K562 (cell line): Measurements from ENCODE around the gene USP13. TPM values are rescaled to one million over a fixed set of nuclear protein-coding genes. Genes with fewer than 3 reads are reported as not detected.

ENCODE experiments used
- ATAC-seq: fragments of 200-7000 bp; cut with Tn5 transposase; 3 replicates; pipeline ENCODE4 v1.9.1; 2020; ENCODE audit warnings: moderate library complexity
- BruUV-seq: library from RNA; stranded (reverse); fragments of 400-500 nt; replicated peaks from 2 replicates; lab custom pipeline; 2021; lab: Mats Ljungman, UMichigan
- CTCF ChIA-PET: fragments of 300-600 bp; formaldehyde crosslinking; extraction: SDS; loops from one replicate; lab custom pipeline; 2021; ENCODE audit warnings: low intra/inter-chr PET ratio; lab: Yijun Ruan, JAX
- POLR2A ChIA-PET: fragments of 300-600, 350-650 bp; sonication (Branson Sonifier 250); formaldehyde crosslinking; extraction: SDS; loops from one replicate; lab custom pipeline; 2021; ENCODE audit warnings: antibody characterized with exemption, inconsistent platforms; lab: Yijun Ruan, JAX
- DNase-seq, 4 experiments: peaks; one replicate each; pipeline versions ENCODE4 v3.0.0 to v3.0.0-alpha.2; 2011 to 2018; ENCODE audit warnings: low spot score in 3 of 4, mixed read lengths in 3 of 4; ENCODE audit errors: extremely low read depth in 1 of 4
- FAIRE-seq: peaks from 2 replicates; lab custom pipeline; 2011; peaks lifted over from hg19 to GRCh38; lab: Jason Lieb, UNC
- H2AFZ ChIP-seq: 2 replicates; pipeline ENCODE4 v1.6.0; 2011; ENCODE audit warnings: low read depth, low read length, control low read depth, inconsistent platforms
- H3K27ac ChIP-seq: fragments of 200-600 bp; 3 replicates; pipeline ENCODE4 v1.8.0; 2011; ENCODE audit warnings: low read depth, mild to moderate bottlenecking, control low read depth, inconsistent platforms, low read length, moderate library complexity, mixed read lengths; ENCODE audit errors: extremely low read depth
- H3K27me3 ChIP-seq, 2 experiments: fragments of 300-600 bp in 1 of 2; 2 replicates in 1 of 2; 3 replicates in 1 of 2; pipeline versions ENCODE4 v1.6.0 to v1.8.0; 2011; ENCODE audit warnings: inconsistent platforms in 2 of 2, low read length in 2 of 2, mild to moderate bottlenecking in 1 of 2, mixed read lengths in 1 of 2, moderate library complexity in 1 of 2; ENCODE audit not compliant: control insufficient read depth in 2 of 2, insufficient read depth in 2 of 2
- H3K36me3 ChIP-seq: fragments of 300-600 bp; 3 replicates; pipeline ENCODE4 v1.8.0; 2011; ENCODE audit warnings: mild to moderate bottlenecking, low read length, inconsistent platforms; ENCODE audit not compliant: control insufficient read depth, insufficient read depth
- H3K4me1 ChIP-seq, 2 experiments: fragments of 200-600 bp in 1 of 2; replicated peaks in 1 of 2; 2 replicates in 1 of 2; 3 replicates in 1 of 2; pipeline versions ENCODE4 v1.5.1 to v1.8.0; 2011; ENCODE audit warnings: inconsistent platforms in 2 of 2, low read length in 2 of 2, mild to moderate bottlenecking in 1 of 2, mixed read lengths in 1 of 2, moderate library complexity in 1 of 2; ENCODE audit not compliant: control insufficient read depth in 2 of 2, insufficient read depth in 2 of 2
- H3K4me2 ChIP-seq: 2 replicates; pipeline ENCODE4 v1.6.1; 2011; ENCODE audit warnings: low read length, control low read depth, inconsistent platforms, mixed read lengths; ENCODE audit not compliant: insufficient read depth
- H3K4me3 ChIP-seq: fragments of 200-600 bp; sonication (generic), shearing (Covaris generic); 2 replicates; pipeline ENCODE4 v1.5.1; 2016; ENCODE audit warnings: control low read depth, inconsistent platforms
- H3K79me2 ChIP-seq: fragments of 200-600 bp; 3 replicates; pipeline ENCODE4 v1.8.0; 2011; ENCODE audit warnings: low read length, inconsistent platforms; ENCODE audit not compliant: control insufficient read depth, insufficient read depth
- H3K9ac ChIP-seq, 2 experiments: 2 replicates each; pipeline versions ENCODE4 v1.6.0 to v1.6.1; 2011; ENCODE audit warnings: low read depth in 2 of 2, low read length in 2 of 2, control low read depth in 1 of 2, inconsistent platforms in 1 of 2, mild to moderate bottlenecking in 1 of 2, mixed read lengths in 1 of 2; ENCODE audit not compliant: insufficient read depth in 1 of 2
- H3K9me1 ChIP-seq: one replicate; pipeline ENCODE4 v1.6.0; 2011; ENCODE audit warnings: inconsistent platforms, mild to moderate bottlenecking, low read length, moderate library complexity; ENCODE audit not compliant: control insufficient read depth, insufficient read depth
- H3K9me3 ChIP-seq: replicated peaks from 2 replicates; pipeline ENCODE4 v1.5.1; 2011; ENCODE audit warnings: low read depth, low read length, inconsistent platforms; ENCODE audit not compliant: control insufficient read depth, insufficient read depth
- H4K20me1 ChIP-seq: replicated peaks from 2 replicates; pipeline ENCODE4 v1.6.1; 2011; ENCODE audit warnings: low read length, inconsistent platforms, mixed read lengths; ENCODE audit not compliant: control insufficient read depth, insufficient read depth
- HDAC2 ChIP-seq: fragments of 450-650 bp; IDR thresholded peaks from 2 replicates; pipeline ENCODE4 v1.6.1; 2016; ENCODE audit warnings: mild to moderate bottlenecking
- HNRNPLL ChIP-seq: fragments of 200-400 bp; formaldehyde crosslinking; IDR thresholded peaks from 2 replicates; pipeline ENCODE4 v1.6.1; 2017; ENCODE audit warnings: low read length, low read depth, mild to moderate bottlenecking; ENCODE audit not compliant: poor library complexity, severe bottlenecking
- MCM2 ChIP-seq: fragments of 450-650 bp; IDR thresholded peaks from 2 replicates; pipeline ENCODE4 v1.6.1; 2017; ENCODE audit warnings: low read depth, mild to moderate bottlenecking
- MIER1 ChIP-seq: fragments of 450-650 bp; IDR thresholded peaks from 2 replicates; pipeline ENCODE4 v1.6.1; 2016; ENCODE audit warnings: antibody characterized with exemption, mild to moderate bottlenecking, low read depth
- RBM22 ChIP-seq: fragments of 200-400 bp; formaldehyde crosslinking; IDR thresholded peaks from 2 replicates; pipeline ENCODE4 v1.6.1; 2018; ENCODE audit warnings: low read length, low read depth; ENCODE audit not compliant: poor library complexity, severe bottlenecking
- SRF ChIP-seq, 2 experiments: fragments of 250-450, 450-650 bp in 1 of 2; sonication (Bioruptor Pico) in 1 of 2; sonication (generic) in 1 of 2; formaldehyde crosslinking; IDR thresholded peaks; 2 replicates each; pipeline versions ENCODE4 v1.5.0 to v1.5.1; 2020 to 2022; ENCODE audit warnings: mild to moderate bottlenecking in 1 of 2, missing genetic modification reagents in 1 of 2
- ZC3H4 ChIP-seq: sonication (generic); formaldehyde crosslinking; IDR thresholded peaks from 2 replicates; pipeline ENCODE4 v1.9.0; 2021; ENCODE audit warnings: missing genetic modification reagents, borderline replicate concordance
- ZKSCAN8 ChIP-seq: fragments of 200-800 bp; sonication (Bioruptor generic); IDR thresholded peaks from 2 replicates; pipeline ENCODE4 v1.6.1; 2016; ENCODE audit warnings: missing genetic modification characterization, missing compliant biosample characterization
- ZNF232 ChIP-seq: sonication (generic); formaldehyde crosslinking; IDR thresholded peaks from 2 replicates; pipeline ENCODE4 v1.8.0; 2022; ENCODE audit warnings: mild to moderate bottlenecking, missing genetic modification reagents
- ZNF436 ChIP-seq: fragments of 250-450, 450-650 bp; sonication (Bioruptor Pico); formaldehyde crosslinking; IDR thresholded peaks from 2 replicates; pipeline ENCODE4 v1.7.0; 2020; ENCODE audit warnings: mild to moderate bottlenecking
- WGBS: fragments of 100-300 bp; shearing (Covaris generic); methylation state at CpG from one replicate; pipeline ENCODE4 v1.1.6; 2016; ENCODE audit warnings: low coverage, mixed read lengths; ENCODE audit not compliant: insufficient coverage; ENCODE audit errors: missing lambda C conversion rate; 5-methylcytosine and 5-hydroxymethylcytosine counted together
- in situ Hi-C: fragments of 300-500 bp; cut with MboI; formaldehyde crosslinking; loops from 4 replicates; pipeline ENCODE4 v1.15.0; 2018; ENCODE audit warnings: inconsistent platforms, mixed read lengths
- intact Hi-C: fragments of 100-400 bp; cut with micrococcal nuclease; formaldehyde crosslinking; loops from 2 replicates; pipeline ENCODE4 v1.14.2; 2022
- polyA plus RNA-seq, 8 experiments: library from polyadenylated mRNA; depleted of rRNA in 4 of 8; stranded (reverse) in 5 of 8; unstranded in 3 of 8; fragments of >200 nt; fragmentation: Nextera tagmentation in 2 of 8; fragmentation: Illumina TruSeq in 1 of 8; extraction: Ambion mirVana in 2 of 8; extraction: Trizol in 1 of 8; gene quantifications; 2 replicates each; pipeline versions ENCODE4 v1.2.1 to v1.2.3, GENCODE V29; 2011 to 2014; ENCODE audit warnings: inconsistent platforms in 1 of 8, missing spikeins in 1 of 8
- total RNA-seq, 7 experiments: library from RNA; depleted of rRNA in 6 of 7; stranded (reverse); fragments of >200 nt in 6 of 7; fragmentation: Illumina TruSeq in 2 of 7; extraction: Trizol in 2 of 7; gene quantifications; 2 replicates each; pipeline versions ENCODE4 v1.2.1 to v1.2.3, GENCODE V29; 2011 to 2021; ENCODE audit warnings: low replicate concordance in 1 of 7
- TF ChIP-seq, protein P1 (sequence below): fragments of 450-650 bp; formaldehyde crosslinking; IDR thresholded peaks from 2 replicates; pipeline ENCODE4 v1.4.0; 2022; ENCODE audit warnings: missing genetic modification characterization
- TF ChIP-seq, protein P2 (sequence below): fragments of 250-450 bp; sonication (Bioruptor Pico); IDR thresholded peaks from 2 replicates; pipeline ENCODE4 v1.4.0; 2020; ENCODE audit warnings: mild to moderate bottlenecking, moderate library complexity, borderline replicate concordance
- TF ChIP-seq, protein P3 (sequence below): IDR thresholded peaks from 2 replicates; pipeline ENCODE4 v1.6.1; 2016; ENCODE audit warnings: missing genetic modification characterization, missing compliant biosample characterization

USP13 gene
- total and polyA plus RNA-seq, 9 of the 15 experiments (the other 6 are each of a cell fraction or from before 2014, with no cell fraction given): 0.11 to 2.3 (median 0.51) TPM

DNA sequence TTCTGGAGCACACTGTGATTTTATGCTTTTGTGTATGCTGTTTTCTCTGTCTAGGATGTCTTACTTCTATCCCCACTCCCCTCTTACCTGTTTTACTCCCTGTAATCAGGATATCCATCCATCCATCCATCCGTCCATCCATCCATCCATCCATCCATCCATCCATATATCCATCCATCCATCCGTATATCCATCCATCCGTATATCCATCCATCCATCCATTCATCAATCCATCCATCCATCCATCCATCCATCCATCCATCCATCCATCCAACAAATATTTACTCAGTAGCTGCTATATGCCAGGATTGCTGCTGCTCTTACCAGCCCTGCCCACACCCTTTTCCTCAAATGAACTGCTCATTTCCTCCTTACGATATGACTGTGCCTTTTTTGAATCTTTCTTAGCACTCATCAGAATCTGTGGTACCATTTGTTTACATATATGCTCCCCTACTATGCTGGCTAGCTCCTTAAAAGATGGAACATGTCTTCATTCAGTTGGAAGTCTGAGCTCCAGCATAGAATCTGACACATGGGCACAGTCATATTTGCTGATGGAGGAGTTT lies 35.2 kb downstream of the USP13 start:
- Histone ChIP-seq H3K27me3 (peaks cover 7 to 12% of the 10 kb centered on the region in 2 experiments; a peak in 4 of 5 replicates), H3K4me1 (no peaks in the 10 kb centered on the region), H3K79me2 (no peaks in the 10 kb centered on the region), H2AFZ (no peak overlapping the region), H3K9me3 (no peaks in the 10 kb centered on the region), H3K4me3 (no peak overlapping the region), H3K9ac (no peak overlapping the region), H3K4me2 (no peak overlapping the region), H3K36me3 (no peaks in the 10 kb centered on the region), H4K20me1 (no peaks in the 10 kb centered on the region), H3K27ac (no peak overlapping the region), H3K9me1 (no peaks in the 10 kb centered on the region)
- 6% methylated on average over 4 of the region's 4 CpGs for WGBS
- DNase-seq: no peak
- intact Hi-C loops: no loop called here
- FAIRE-seq: no peak
- in situ Hi-C loops: no loop called here
- TF ChIP-seq RBM22 (no peak), ZKSCAN8 (no peak), MCM2 (no peak), MIER1 (no peak), SRF (CRISPR knock-in tag; IDR thresholded peaks at IDR 0.05) (no peak), HNRNPLL (no peak), HDAC2 (no peak), ZNF436 (CRISPR knock-in tag) (no peak), ZC3H4 (CRISPR knock-in tag) (no peak), ZNF232 (CRISPR knock-in tag) (no peak)
- TF ChIP-seq, protein P1, sequence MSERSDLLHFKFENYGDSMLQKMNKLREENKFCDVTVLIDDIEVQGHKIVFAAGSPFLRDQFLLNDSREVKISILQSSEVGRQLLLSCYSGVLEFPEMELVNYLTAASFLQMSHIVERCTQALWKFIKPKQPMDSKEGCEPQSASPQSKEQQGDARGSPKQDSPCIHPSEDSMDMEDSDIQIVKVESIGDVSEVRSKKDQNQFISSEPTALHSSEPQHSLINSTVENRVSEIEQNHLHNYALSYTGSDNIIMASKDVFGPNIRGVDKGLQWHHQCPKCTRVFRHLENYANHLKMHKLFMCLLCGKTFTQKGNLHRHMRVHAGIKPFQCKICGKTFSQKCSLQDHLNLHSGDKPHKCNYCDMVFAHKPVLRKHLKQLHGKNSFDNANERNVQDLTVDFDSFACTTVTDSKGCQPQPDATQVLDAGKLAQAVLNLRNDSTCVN (CRISPR knock-in tag): no peak
- TF ChIP-seq, protein P2, sequence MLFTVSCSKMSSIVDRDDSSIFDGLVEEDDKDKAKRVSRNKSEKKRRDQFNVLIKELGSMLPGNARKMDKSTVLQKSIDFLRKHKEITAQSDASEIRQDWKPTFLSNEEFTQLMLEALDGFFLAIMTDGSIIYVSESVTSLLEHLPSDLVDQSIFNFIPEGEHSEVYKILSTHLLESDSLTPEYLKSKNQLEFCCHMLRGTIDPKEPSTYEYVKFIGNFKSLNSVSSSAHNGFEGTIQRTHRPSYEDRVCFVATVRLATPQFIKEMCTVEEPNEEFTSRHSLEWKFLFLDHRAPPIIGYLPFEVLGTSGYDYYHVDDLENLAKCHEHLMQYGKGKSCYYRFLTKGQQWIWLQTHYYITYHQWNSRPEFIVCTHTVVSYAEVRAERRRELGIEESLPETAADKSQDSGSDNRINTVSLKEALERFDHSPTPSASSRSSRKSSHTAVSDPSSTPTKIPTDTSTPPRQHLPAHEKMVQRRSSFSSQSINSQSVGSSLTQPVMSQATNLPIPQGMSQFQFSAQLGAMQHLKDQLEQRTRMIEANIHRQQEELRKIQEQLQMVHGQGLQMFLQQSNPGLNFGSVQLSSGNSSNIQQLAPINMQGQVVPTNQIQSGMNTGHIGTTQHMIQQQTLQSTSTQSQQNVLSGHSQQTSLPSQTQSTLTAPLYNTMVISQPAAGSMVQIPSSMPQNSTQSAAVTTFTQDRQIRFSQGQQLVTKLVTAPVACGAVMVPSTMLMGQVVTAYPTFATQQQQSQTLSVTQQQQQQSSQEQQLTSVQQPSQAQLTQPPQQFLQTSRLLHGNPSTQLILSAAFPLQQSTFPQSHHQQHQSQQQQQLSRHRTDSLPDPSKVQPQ: no peak
- TF ChIP-seq, protein P3, sequence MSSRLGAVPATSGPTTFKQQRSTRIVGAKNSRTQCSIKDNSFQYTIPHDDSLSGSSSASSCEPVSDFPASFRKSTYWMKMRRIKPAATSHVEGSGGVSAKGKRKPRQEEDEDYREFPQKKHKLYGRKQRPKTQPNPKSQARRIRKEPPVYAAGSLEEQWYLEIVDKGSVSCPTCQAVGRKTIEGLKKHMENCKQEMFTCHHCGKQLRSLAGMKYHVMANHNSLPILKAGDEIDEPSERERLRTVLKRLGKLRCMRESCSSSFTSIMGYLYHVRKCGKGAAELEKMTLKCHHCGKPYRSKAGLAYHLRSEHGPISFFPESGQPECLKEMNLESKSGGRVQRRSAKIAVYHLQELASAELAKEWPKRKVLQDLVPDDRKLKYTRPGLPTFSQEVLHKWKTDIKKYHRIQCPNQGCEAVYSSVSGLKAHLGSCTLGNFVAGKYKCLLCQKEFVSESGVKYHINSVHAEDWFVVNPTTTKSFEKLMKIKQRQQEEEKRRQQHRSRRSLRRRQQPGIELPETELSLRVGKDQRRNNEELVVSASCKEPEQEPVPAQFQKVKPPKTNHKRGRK (tag): no peak
- ATAC-seq: no peak
- ChIA-PET POLR2A (no interaction called here), CTCF (no interaction called here)
- no TSS peak for BruUV-seq
